ENCODE data around the gene ARRB2. TPM values are rescaled to one million over a fixed set of nuclear protein-coding genes. Genes with fewer than 3 reads are reported as not detected.

ARRB2 gene
- total RNA-seq, 1 donor from 2014 or later: 47.4 TPM

DNA sequence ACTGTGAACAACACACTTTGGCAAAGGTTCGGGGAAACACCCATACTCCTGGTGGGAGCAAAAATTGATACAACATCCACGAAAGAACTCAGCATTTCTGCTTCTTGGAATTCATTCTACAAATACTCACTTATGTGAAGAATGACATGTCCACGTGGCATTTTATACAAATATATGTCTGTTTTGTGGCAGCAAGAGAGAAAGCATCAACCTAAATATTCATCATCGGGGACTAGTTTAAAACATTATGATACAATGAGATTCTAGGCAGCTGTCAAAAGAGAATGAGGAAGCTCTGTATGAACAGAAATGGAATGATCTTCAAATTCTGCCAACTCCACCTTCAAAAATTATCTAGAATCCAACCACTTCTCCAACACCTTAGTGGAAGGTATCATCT is 43.3 kb upstream of the ARRB2 start:
- TF ChIP-seq, protein P1, sequence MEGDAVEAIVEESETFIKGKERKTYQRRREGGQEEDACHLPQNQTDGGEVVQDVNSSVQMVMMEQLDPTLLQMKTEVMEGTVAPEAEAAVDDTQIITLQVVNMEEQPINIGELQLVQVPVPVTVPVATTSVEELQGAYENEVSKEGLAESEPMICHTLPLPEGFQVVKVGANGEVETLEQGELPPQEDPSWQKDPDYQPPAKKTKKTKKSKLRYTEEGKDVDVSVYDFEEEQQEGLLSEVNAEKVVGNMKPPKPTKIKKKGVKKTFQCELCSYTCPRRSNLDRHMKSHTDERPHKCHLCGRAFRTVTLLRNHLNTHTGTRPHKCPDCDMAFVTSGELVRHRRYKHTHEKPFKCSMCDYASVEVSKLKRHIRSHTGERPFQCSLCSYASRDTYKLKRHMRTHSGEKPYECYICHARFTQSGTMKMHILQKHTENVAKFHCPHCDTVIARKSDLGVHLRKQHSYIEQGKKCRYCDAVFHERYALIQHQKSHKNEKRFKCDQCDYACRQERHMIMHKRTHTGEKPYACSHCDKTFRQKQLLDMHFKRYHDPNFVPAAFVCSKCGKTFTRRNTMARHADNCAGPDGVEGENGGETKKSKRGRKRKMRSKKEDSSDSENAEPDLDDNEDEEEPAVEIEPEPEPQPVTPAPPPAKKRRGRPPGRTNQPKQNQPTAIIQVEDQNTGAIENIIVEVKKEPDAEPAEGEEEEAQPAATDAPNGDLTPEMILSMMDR (conservative IDR thresholded peaks at IDR 0.05): no peak
- H3K9me3 Mint-ChIP-seq: no peaks in the 10 kb centered on the region
- no peak overlapping the region for H3K27ac Mint-ChIP-seq

DNA sequence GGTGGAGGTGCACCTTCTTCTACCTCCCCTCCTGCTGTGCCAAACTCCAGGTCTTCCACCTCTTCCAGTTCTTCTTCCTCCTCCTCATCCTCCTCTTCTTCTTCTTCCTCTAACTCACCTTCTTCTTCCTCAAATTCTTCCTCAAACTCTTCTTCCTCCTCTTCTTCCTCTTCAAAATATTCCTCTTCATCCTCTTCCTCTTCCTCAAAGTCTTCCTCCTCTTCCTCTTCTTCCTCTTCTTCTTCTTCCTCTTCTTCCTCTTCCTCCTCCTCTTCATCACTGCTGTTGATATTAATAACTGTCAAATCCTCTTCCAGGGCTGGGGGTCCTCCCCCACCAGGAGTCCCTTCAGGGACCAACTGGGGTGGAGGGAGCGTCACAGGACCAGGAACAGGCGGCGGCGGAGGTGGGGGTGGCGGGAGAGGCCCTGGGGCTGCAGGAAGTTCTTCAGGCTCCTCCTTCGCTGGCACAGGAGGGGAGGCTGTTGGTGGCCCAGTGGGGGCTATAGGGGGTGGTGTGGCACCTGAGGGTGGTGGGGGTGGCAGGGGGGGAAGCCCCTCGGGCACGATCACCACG is 38.3 kb upstream of the ARRB2 start:
- TF ChIP-seq, protein P1 (conservative IDR thresholded peaks at IDR 0.05): no peak
- Mint-ChIP-seq H3K4me3 (no peak overlapping the region), H3K27ac (no peak overlapping the region), H3K4me1 (ENCODE audit: unreplicated experiment) (no peaks in the 10 kb centered on the region), H3K36me3 (peaks cover 13% of the 10 kb centered on the region), H3K27me3 (no peaks in the 10 kb centered on the region), H3K9me3 (no peaks in the 10 kb centered on the region)
- no peak for DNase-seq (ENCODE audit: extremely low spot score, unreplicated experiment)

More for the DNA sequence above, 43.3 kb upstream of the ARRB2 start:
- no peak overlapping the region for H3K4me3 Mint-ChIP-seq
- DNase-seq (ENCODE audit: extremely low spot score, unreplicated experiment): no peak
- peaks cover 5% of the 10 kb centered on the region for H3K27me3 Mint-ChIP-seq
- no peaks in the 10 kb centered on the region for H3K4me1 Mint-ChIP-seq (ENCODE audit: unreplicated experiment)
- H3K36me3 Mint-ChIP-seq: peaks cover 11% of the 10 kb centered on the region

DNA sequence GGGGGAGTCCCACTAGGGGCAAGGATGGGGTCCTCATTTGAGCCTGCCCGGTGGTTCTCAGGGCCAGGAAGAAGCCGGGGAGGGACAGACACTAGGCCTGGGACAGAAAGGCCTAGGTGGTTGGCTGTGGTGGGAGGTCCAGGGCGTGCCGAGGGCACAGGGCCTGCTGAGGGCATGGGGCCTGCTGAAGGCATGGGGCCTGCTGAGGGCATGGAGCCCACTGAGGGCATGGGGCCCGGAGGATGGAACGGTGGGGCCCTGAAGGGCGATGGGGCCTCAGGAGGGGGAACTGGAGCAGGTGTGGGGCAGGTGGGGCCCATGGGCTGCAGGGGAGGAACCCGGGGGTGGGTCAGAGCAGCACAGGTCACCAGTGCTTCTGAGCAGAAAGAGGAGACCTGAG is 37.7 kb upstream of the ARRB2 start:
- TF ChIP-seq, protein P1 (conservative IDR thresholded peaks at IDR 0.05): no peak
- Mint-ChIP-seq H3K4me3 (no peak overlapping the region), H3K27me3 (no peaks in the 10 kb centered on the region), H3K36me3 (peaks cover 16% of the 10 kb centered on the region), H3K4me1 (ENCODE audit: unreplicated experiment) (no peaks in the 10 kb centered on the region), H3K27ac (no peak overlapping the region), H3K9me3 (no peaks in the 10 kb centered on the region)
- DNase-seq (ENCODE audit: extremely low spot score, unreplicated experiment): no peak

DNA sequence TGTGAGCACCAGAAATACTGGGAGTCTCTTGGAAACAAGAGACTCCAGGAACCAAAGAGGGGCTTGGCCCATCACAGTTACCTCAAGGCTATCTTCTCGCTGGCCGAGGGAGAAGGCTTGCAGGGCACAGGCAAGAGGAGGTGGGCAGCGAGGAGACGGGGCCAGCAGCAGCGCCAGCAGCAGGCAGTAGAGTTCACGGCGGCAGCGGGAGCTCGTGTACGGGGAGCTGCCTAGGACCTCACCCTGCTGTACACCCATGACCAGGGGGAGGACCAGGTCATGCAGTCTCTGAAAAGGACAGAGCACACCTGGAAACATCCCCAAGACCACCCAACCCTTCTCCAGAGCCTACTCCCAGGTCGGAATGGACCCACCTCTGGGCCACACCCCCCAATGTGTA is 37.3 kb upstream of the ARRB2 start:
- Mint-ChIP-seq H3K4me3 (no peak overlapping the region), H3K27ac (no peak overlapping the region), H3K36me3 (peaks cover 16% of the 10 kb centered on the region), H3K27me3 (no peaks in the 10 kb centered on the region), H3K9me3 (no peaks in the 10 kb centered on the region), H3K4me1 (ENCODE audit: unreplicated experiment) (no peaks in the 10 kb centered on the region)
- TF ChIP-seq, protein P1 (conservative IDR thresholded peaks at IDR 0.05): no peak
- DNase-seq (ENCODE audit: extremely low spot score, unreplicated experiment): no peak

DNA sequence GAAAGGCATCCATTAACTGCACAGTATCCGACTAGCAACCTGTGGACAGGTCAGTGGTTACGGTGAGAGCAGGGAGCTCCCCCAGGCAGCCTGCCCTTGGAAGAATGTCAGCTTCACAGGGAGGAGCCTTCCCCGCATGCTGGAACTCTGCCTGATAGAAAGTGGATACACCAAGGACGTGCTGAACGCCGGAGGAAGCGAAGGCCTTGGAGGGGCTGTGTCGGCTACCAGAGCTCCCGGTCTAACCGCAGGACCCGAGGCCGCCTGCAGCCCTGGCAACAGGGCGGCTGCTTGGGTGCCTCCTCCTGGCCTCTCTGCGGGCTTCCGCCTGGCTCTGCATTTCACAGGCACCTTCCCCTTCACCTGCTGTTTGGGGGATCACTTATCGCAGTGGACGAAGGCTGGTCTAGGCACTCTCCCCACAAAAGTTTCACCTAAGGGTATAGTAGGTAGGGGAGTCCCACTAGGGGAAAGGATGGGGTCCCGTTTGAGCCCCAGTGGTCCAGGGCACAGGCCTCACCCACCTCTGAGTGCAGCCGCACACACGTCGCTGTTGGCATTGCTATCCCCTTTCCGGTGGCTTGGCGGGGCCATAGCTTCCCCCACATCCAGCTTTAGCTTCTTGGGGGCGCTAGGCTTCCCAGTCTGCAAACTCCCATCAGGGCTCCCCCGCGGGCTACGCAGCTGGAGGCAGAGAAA is 36.3 kb upstream of the ARRB2 start:
- H3K27ac Mint-ChIP-seq: no peak overlapping the region
- H3K4me3 Mint-ChIP-seq: no peak overlapping the region
- H3K4me1 Mint-ChIP-seq (ENCODE audit: unreplicated experiment): no peaks in the 10 kb centered on the region
- H3K27me3 Mint-ChIP-seq: no peaks in the 10 kb centered on the region
- H3K9me3 Mint-ChIP-seq: no peaks in the 10 kb centered on the region
- H3K36me3 Mint-ChIP-seq: peaks cover 16% of the 10 kb centered on the region
- TF ChIP-seq, protein P1 (conservative IDR thresholded peaks at IDR 0.05): no peak
- no peak for DNase-seq (ENCODE audit: extremely low spot score, unreplicated experiment)

All from type B pancreatic cell (in vitro differentiated cells).